Measurements from ENCODE around the gene STK33. TPM values are rescaled to one million over a fixed set of nuclear protein-coding genes. Genes with fewer than 3 reads are reported as not detected.

Gene STK33
- total RNA-seq, 2 donors from 2014 or later: 7.3 to 14.8 TPM

DNA sequence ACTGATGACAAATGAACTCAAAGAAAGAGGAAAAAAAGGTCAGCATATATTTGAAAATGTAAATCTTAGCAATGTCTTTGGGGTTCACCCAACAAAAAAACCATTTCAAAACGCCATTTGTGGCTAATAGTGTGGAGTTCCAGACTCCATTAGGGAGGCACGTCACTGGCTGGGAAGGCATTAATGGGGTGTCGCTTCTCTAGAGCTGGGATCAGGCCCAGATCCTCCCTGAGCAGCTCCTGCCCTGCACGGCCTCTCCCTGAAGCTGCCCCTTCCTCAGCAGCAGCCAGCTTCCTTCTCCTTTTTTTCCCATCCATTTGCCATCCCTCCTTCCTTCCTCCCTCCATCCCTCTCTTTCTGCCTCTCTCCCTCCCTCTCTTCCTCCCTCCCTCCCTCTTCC is 231.5 kb downstream of the STK33 start:
- Histone ChIP-seq H3K27me3 (no peaks in the 10 kb centered on the region), H3K9me3 (no peaks in the 10 kb centered on the region), H3K4me1 (peaks cover 12% of the 10 kb centered on the region), H3K27ac (no peak overlapping the region), H3K36me3 (replicated peaks in 1 of 2; ENCODE audit: insufficient read depth in 1 of 2, low read depth in 2 of 2) (no peaks in the 10 kb centered on the region), H3K4me3 (no peak overlapping the region)
- no peak for DNase-seq
- intact Hi-C loops (cut with DNase I): no loop called here
- WGBS, 2 donors: 57 to 63% methylated on average over 4 of the region's 4 CpGs
- ATAC-seq: no peak
- TF ChIP-seq, protein P1, sequence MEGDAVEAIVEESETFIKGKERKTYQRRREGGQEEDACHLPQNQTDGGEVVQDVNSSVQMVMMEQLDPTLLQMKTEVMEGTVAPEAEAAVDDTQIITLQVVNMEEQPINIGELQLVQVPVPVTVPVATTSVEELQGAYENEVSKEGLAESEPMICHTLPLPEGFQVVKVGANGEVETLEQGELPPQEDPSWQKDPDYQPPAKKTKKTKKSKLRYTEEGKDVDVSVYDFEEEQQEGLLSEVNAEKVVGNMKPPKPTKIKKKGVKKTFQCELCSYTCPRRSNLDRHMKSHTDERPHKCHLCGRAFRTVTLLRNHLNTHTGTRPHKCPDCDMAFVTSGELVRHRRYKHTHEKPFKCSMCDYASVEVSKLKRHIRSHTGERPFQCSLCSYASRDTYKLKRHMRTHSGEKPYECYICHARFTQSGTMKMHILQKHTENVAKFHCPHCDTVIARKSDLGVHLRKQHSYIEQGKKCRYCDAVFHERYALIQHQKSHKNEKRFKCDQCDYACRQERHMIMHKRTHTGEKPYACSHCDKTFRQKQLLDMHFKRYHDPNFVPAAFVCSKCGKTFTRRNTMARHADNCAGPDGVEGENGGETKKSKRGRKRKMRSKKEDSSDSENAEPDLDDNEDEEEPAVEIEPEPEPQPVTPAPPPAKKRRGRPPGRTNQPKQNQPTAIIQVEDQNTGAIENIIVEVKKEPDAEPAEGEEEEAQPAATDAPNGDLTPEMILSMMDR (IDR thresholded peaks at IDR 0.05): no peak
- no peak for TF ChIP-seq POLR2A (IDR thresholded peaks at IDR 0.05)

DNA sequence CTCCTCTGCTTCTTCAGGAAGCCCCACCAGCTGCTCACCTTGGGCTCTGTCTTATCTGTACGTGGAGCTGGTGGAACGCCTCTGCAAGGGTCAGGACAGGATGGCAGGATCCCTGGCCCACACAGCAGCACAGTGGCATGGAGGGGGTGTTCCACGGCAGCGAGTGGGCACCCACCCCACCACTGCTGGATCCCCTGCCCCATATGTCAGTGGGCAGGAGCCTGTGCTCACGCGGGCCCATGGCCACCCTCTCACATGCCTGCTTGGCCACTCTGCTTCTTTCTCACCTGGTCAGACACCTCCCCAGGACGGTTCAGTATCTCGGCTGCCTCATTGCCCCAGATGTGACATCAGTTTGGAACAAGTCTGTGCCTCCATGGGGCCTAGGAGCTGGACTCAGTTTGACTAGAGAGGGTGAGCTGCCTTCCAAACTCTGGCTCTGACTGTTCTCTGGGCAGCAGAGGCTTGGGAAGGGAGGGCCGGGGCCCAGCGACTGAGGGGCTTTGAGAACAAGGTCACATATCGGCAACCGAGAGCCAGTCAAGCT is 232.3 kb downstream of the STK33 start:
- Histone ChIP-seq H3K27ac (no peak overlapping the region), H3K9me3 (no peaks in the 10 kb centered on the region), H3K4me1 (peaks cover 12% of the 10 kb centered on the region), H3K27me3 (no peaks in the 10 kb centered on the region), H3K4me3 (no peak overlapping the region), H3K36me3 (replicated peaks in 1 of 2; ENCODE audit: insufficient read depth in 1 of 2, low read depth in 2 of 2) (no peaks in the 10 kb centered on the region)
- no peak for TF ChIP-seq POLR2A (IDR thresholded peaks at IDR 0.05)
- TF ChIP-seq, protein P1 (IDR thresholded peaks at IDR 0.05): no peak
- WGBS, 2 donors: 93 to 96% methylated on average over 8 to 12 of the region's 12 CpGs
- intact Hi-C loops (cut with DNase I): no loop called here
- no peak for ATAC-seq
- no peak for DNase-seq

DNA sequence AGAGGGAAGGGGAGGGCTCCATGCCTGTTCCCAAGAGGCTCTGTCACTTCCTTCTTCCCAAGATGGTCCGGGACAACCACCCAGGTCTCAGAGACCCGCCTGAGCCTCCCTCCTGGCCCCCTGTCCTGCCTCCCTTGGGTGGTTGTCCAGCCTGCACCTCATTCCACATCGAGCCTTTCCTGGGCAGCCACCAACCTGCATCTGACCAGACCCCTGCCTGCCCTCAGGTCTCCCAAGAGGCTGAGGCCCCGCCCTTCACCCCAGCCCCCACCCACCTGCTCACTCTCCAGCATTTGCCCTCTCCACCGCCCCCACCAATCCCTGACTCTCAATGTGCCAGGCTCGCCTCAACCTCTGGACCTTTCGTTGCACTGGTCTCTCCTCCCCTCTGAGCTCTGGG is 232.8 kb downstream of the STK33 start:
- 88 to 95% methylated on average over 7 of the region's 7 CpGs for WGBS, 2 donors
- intact Hi-C loops (cut with DNase I): no loop called here
- H3K27ac ChIP-seq: no peak overlapping the region
- peaks cover 12% of the 10 kb centered on the region for H3K4me1 ChIP-seq
- no peaks in the 10 kb centered on the region for H3K27me3 ChIP-seq
- no peak for ATAC-seq
- TF ChIP-seq POLR2A (IDR thresholded peaks at IDR 0.05): no peak
- TF ChIP-seq, protein P1 (IDR thresholded peaks at IDR 0.05): no peak
- no peak for DNase-seq
- no peaks in the 10 kb centered on the region for H3K36me3 ChIP-seq (replicated peaks in 1 of 2; ENCODE audit: insufficient read depth in 1 of 2, low read depth in 2 of 2)
- no peaks in the 10 kb centered on the region for H3K9me3 ChIP-seq
- H3K4me3 ChIP-seq: no peak overlapping the region

DNA sequence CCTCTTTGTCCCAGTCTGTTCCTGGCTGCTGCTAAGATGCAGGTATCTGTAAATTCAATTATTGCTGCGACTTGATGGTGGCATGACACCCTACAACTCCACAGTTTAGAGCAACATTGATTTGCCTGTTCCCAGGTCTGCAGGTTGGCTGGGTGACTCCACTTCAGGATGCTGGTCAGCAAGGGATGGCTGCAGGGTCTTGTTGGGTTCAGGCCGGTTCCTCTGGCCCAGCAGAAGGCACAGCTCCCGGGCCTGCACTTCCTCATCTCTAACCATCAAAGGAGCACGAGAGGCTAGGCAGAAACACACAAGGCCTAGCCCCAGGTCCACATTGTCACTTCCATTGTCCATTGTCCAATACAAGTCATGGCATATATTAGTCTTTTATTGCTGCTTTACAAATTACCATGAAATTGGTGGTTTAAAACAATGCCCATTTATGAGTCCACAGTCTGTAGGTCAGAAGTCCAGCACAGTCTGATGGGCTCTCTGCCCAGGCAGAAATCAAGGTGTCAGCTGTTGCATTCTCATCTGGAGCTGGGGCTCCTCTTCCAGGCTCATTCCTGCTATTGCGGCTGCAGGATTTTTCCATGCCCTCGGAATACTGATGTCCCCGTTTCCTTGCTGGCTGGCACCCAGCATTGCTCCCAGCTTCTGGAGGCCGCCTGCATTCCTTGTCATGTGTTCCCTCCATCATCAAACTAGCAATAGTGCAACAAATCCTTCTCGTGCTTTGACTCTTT is 233.8 kb downstream of the STK33 start:
- intact Hi-C loops (cut with DNase I): no loop called here
- peak; percentile 66 to 86 (median 78) for DNase-seq
- peak; percentile 85 for ATAC-seq
- peaks cover 12% of the 10 kb centered on the region for H3K4me1 ChIP-seq
- TF ChIP-seq POLR2A (IDR thresholded peaks at IDR 0.05): no peak
- TF ChIP-seq, protein P1 (IDR thresholded peaks at IDR 0.05): peak in 6 of 7 experiments; percentile 5 to 64 (median 52)
- 45 to 50% methylated on average over 6 to 9 of the region's 9 CpGs for WGBS, 2 donors
- H3K27me3 ChIP-seq: no peaks in the 10 kb centered on the region
- no peak overlapping the region for H3K27ac ChIP-seq
- H3K4me3 ChIP-seq: no peak overlapping the region
- H3K36me3 ChIP-seq (replicated peaks in 1 of 2; ENCODE audit: insufficient read depth in 1 of 2, low read depth in 2 of 2): no peaks in the 10 kb centered on the region
- no peaks in the 10 kb centered on the region for H3K9me3 ChIP-seq

DNA sequence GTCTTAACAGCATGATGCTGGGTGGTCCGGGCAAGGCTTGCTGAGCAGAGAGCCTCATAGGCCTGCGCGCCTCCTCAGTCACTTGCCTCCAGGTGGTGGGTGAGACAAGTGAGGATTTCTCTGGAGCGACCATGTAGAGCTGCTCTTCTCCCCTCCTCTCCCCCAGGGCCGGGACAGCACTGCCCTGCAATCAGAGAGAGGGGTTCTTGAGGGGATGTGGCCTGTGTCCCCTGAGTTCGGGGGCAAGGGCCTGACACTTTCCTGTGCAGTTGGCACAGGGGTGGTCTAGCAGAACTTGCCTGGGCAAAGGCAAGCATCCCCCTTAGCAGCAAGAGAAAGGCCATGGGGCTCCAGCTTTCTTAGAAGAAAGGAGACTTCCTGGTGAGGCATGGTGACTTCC is 234.5 kb downstream of the STK33 start:
- DNase-seq: no peak
- Histone ChIP-seq H3K27me3 (no peaks in the 10 kb centered on the region), H3K4me1 (peaks cover 12% of the 10 kb centered on the region)

More for the DNA sequence above, 234.5 kb downstream of the STK33 start:
- ATAC-seq: no peak
- intact Hi-C loops (cut with DNase I): no loop called here
- no peak overlapping the region for H3K27ac ChIP-seq
- H3K9me3 ChIP-seq: no peaks in the 10 kb centered on the region
- 90 to 94% methylated on average over 6 of the region's 6 CpGs for WGBS, 2 donors
- no peak overlapping the region for H3K4me3 ChIP-seq
- H3K36me3 ChIP-seq (replicated peaks in 1 of 2; ENCODE audit: insufficient read depth in 1 of 2, low read depth in 2 of 2): no peaks in the 10 kb centered on the region
- TF ChIP-seq, protein P1 (IDR thresholded peaks at IDR 0.05): no peak
- no peak for TF ChIP-seq POLR2A (IDR thresholded peaks at IDR 0.05)

Measured in body of pancreas (tissue), 4 donors.